T-helper 2 cell treated with Interferon-gamma antibody and Interleukin-4, amounts not matched to agents 100 ng/mL and 5 ng/mL, for 36 hours (primary cell): ENCODE results near the gene FTCD. TPM values are rescaled to one million over a fixed set of nuclear protein-coding genes. Genes with fewer than 3 reads are reported as not detected.
"Not testable (repeated sequence)": the region's sequence is repeated elsewhere in the genome, so short reads cannot be mapped to it uniquely, and the experiment has no call there.

Source experiments
- intact Hi-C: fragments of 100-400 bp; cut with micrococcal nuclease; formaldehyde crosslinking; loops from one replicate; pipeline ENCODE4 v1.15.1; 2023
- total RNA-seq: library from RNA; stranded (reverse); gene quantifications from 2 replicates; pipeline ENCODE4 v1.2.3, GENCODE V29; 2022

FTCD gene
- total RNA-seq, 1 donor from 2014 or later, result 0.25 TPM

GRCh38 chr21:46188226-46189212 lies 33.1 kb upstream of the FTCD start:
- intact Hi-C loops, result loop anchor here (5.0 kb wide), 1 partner anchor 134 kb away; the partner anchor contains the start of genes C21orf58 and PCNT

DNA sequence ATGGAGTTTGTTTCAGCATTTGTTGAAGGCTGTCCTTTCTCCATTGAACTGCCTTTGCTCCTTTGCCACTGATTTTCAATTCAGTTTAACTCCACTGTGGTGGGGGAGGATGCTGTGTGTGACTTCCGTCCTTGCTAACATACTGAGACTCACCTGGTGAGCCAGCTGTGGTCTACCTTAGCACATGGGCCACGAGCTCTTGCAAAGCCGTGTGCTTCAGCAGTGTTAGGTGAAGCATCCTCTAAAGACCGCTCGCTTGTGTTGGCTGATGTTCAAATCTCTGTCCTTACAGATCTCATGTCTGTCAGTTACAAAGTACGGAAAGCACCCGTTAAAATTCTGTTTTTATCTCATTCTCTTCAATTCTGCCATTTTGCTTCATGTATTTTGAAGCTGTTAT lies 32.4 kb upstream of the FTCD start:
- intact Hi-C loops, result loop anchor here (5.0 kb wide), 1 partner anchor 134 kb away; the partner anchor contains the start of genes C21orf58 and PCNT

DNA sequence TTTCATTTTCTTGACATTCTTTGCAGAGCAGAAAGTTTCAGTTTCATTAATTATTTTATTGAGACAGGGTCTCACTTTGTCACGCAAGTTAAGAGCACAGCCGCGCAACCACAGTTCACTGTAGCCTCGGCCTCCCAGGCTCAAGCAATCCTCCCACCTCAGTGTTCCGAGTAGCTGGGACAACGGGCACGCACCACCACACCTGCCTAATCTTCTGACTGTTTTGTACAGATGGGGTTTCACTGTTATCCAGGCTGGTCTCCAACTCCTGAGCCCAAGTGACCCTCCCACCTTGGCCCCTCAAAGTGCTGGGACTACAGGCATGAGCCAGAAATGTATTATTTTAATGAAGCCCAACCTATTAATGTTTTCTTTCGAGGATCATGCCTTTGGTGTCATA lies 31.9 kb upstream of the FTCD start:
- intact Hi-C loops, result loop anchor here (5.0 kb wide), 1 partner anchor 135 kb away; the partner anchor contains the start of genes C21orf58 and PCNT

GRCh38 chr21:46185716-46186115 lies 30.3 kb upstream of the FTCD start:
- intact Hi-C loops, result loop anchor here (2.0 to 5.0 kb wide), 2 partner anchors 43 to 137 kb away; partner anchors contain the start of genes C21orf58, LSS and PCNT

- intact Hi-C loops, result loop anchor here (2.0 to 5.0 kb wide), 2 partner anchors 44 to 137 kb away; partner anchors contain the start of genes C21orf58, LSS and PCNT
Measured at GRCh38 chr21:46184625-46185555, 29.5 kb upstream of the FTCD start.

DNA sequence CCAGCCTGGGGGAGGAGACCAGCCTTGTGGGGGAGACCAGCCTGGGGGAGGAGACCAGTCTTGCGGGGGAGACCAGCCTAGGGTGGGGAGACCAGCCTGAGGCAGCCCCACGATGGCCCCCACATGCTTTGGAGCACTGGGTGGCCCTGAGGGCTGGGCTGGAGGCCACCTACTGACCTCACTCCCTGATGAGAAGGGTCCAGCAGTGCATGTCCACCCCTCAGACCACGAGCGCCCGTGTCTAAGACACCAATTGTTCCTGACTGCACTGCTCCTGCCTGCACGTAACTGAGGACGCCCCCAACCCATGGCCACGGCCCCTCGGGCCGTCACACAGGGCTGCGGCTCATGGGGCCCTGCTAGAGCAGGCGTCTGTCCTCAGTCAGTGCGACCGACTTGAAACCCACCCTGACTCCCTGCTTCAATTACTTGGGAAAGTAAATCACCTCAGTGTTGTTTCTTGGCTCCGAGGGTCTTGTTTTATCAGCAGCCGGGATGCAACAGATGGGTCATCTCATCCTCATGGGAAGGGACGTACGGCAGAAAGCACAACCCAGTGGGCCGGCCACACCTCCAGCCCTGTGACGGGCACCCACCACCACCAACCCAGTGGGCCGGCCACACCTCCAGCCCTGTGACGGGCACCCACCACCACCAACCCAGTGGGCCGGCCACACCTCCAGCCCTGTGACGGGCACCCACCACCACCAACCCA lies 28.7 kb upstream of the FTCD start, which contains the start of gene SPATC1L:
Gene SPATC1L (minus strand): TSS at position 550 of the 715 bp plus-strand sequence. CDS start 1,643 bp downstream, outside the sequence.
- intact Hi-C loops, result loop anchor here (2.0 kb wide), 1 partner anchor 45 kb away; the partner anchor contains the start of gene LSS

DNA sequence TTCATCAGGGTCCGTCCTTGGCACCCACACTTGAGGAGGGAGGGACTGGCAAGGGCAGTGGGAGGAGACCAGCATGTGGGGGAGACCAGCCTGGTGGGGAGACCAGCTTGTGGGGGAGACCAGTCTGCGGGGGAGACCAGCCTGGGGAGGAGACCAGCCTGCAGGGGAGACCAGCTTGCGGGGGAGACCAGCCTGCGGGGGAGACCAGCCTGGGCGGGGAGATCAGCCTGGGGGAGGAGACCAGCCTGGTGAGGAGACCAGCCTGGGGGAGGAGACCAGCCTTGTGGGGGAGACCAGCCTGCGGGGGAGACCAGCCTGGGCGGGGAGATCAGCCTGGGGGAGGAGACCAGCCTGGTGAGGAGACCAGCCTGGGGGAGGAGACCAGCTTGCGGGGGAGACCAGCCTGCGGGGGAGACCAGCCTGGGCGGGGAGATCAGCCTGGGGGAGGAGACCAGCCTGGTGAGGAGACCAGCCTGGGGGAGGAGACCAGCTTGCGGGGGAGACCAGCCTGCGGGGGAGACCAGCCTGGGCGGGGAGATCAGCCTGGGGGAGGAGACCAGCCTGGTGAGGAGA lies 28.0 kb upstream of the FTCD start:
- intact Hi-C loops, result not testable (repeated sequence)

- intact Hi-C loops, result no loop called here
Measured at GRCh38 chr21:46182548-46183336, 27.4 kb upstream of the FTCD start.

DNA sequence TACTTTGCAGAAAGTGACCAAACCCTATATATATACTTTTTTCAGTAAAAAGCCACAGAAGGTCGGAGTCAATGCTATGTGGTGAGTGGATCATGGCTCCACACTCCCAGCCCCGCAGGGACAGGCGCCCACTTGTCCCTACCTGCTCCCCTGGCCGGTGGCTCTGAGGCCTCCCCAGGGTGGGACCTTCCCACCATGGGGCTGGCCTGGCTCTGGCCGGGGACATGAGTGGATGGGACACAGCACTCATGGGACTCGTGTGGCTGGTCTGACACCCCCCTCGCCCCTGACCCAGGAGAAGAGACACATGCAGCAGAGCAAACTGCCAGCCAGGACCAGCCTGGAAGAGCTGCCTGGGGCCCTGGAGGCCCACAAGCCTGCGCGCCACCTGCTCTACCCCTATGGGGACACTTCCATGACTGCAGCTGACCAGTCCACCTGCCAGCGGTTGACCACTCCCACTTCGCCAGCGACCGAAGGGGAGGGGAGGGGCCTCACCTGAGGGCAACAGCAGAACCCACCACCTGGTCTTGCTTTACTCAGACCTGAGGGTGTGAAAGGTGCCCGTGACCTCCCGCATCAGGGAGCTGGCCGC lies 26.7 kb upstream of the FTCD start:
- intact Hi-C loops, result no loop called here

DNA sequence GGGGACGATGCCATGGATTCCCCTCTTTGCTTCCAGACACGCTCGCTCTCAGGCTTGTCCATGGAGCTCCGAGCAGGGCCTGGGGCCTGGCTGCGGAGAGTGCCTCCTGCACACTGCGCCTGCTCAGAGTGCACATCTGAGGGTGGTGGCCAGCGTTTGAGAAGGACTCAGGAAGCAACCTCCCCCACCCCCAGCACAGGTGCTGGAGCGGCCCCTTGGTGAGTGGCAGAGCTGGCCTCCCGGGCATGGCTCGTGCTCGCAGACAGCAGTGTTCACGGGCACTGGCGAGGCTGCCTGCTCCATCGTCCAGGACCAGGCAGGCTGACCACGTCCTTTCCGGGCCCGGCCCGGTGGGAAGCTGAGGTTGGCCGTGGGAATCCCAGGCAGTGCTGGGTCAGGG lies 26.1 kb upstream of the FTCD start:
- intact Hi-C loops, result no loop called here

DNA sequence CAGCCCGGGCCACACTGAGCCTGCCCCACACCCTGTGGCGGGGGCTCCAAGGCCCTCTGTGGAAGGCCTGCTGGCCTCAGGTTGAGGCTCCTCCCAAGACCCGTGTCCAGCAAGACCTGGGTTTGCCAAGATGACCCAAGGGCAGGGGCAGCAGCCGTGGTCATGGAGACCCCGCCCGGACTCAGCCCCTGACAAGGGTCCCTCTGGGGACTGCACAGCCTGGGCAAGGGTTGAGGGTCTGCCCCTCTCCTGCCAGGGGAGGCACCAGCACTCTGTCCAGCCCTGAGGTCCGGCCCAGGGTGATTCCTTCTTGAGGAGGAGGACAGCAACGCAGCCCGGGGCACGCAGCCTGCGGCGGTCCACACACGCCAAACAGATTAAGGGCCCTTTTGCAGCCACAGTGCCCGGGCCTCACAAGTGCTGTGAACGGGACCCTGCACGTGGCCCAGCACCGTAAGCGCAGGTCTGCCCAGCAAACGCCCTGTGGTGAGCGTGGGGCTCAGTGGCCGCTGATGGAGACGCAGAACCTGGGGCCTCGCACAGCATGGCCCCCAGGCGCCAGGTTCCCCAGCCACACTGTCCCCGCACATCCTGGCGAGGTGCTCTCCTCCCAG lies 25.5 kb upstream of the FTCD start:
- intact Hi-C loops, result no loop called here

DNA sequence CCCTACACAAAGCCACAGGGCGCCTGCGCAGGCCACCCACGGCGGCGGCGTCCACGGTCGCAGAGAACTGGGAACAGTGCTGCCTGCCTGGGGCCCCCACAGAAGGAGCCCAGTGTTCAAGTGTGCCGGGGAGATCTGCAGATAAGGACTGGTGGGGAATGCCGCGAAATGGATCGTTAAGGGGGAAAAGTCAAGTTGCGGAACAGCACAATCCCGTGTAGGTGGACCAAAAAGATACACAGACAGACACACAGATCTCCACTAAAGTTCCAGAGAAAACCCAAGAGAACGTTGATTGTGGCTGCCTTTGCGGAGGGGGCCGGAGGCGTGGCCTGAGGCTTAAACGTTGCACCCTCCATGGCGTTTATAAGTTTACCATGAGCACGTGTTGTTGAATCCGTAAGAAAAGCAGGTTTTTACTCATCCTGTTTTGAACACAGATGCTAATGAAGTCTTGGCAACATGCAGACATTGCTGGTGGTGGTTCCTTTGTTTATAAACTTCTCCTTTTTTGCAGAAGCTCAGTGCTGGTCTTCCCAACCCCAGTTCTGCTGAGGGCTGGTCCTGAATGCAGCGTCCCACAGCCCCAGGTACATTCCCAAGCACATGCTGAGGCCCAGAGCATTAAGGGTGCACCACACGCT lies 24.8 kb upstream of the FTCD start:
- intact Hi-C loops, result no loop called here

- intact Hi-C loops, result no loop called here
Measured at GRCh38 chr21:46179708-46180078, 24.3 kb upstream of the FTCD start.

DNA sequence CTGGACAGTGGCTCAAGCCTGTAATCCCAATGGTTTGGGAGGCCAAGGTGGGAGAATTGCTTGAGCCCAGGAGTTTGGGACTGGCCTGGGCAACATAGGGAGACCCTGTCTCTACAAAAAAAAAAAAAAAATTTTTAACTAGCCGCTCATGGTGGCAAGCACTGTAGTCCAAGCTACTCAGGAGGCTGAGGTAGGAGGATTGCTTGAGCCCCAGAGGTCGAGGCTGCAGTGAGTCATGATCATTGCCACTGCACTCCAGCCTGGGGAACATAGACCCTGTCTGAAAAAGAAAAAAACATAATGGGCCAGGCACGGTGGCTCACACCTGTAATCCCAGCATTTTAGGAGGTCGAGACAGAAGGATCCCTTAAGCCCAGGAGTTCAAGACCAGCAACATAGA lies 23.6 kb upstream of the FTCD start:
- intact Hi-C loops, result no loop called here

DNA sequence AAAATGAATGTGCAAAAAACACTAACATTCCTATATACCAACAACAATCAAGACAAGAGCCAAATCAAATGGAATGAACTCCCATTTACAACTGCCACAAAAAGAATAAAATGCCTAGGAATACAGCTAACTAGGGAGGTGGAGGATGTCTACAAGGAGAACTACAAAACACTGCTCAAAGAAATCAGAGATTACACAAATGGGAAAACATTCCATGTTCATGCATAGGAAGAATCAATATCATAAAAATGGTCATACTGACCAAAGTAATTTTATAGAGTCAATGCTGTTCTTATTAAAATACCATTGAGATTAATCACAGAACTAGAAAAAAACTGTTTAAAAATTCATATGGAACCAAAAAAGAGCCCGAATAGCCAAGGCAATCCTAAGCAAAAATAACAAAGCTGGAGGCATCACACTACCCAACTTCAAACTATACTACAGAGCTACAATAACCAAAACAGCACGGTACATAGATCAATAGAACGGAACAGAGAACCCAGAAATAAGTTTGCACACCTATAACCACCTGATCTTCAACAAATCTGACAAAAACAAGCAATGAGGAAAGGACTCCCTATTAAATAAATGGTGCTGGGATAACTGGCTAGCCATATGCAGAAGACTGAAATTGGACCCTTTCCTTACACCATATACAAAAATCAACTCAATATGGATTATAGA lies 21.2 kb upstream of the FTCD start:
- intact Hi-C loops, result not testable (repeated sequence)

DNA sequence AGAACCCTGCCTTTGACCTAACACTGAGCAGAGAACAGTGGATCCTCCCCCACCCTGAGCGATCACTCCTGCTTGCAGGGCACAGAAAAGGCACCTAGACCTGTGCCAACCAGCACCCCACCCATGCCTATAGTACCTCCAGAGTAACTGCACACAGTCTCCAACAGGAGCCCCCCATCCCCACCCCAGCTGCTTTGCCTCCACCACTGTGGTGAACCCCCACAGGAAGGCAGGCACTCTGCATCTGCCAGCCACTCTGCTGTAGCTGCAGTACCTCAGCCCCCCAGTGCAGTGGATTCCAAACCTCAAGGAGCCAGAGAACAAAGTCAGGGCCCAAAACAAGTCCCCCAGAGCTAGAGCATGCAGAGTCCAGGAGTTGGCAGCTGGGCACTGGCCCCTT lies 18.2 kb upstream of the FTCD start:
- intact Hi-C loops, result no loop called here

DNA sequence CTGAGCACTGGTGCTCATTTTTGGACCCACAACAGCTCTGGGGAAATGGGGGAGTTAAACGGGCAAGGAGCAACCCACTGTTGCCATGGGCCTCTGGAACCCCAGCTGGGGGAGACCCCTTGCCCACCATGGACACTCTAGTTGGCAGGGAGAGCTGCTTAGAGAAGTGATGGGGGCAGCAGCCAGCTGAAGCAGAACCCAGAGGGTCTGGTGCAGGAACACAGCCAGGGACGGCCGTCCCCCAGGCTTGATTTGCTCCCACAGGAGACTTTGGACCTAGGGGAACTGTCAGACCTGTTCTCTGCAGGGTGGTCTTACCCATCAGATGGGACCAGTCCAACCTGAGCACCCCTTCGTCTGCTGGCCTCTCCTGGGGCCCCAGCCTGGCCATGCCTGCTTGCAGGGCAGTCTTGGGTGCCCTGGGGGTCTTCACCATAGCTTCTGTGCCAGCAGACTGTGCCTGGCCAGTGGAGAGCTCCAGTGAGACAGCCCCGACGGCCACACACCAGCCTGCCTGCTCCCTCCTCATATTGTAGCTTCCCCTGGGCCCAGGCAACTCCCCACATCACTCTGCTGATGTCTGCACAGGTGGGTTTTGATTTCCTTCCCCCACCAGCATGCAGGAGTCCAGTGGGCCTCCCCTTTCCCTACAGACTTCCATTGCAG lies 17.6 kb upstream of the FTCD start:
- intact Hi-C loops, result no loop called here
